Measurements from ENCODE around the gene CCDC136. TPM values are rescaled to one million over a fixed set of nuclear protein-coding genes. Genes with fewer than 3 reads are reported as not detected.

The CCDC136 gene
- total RNA-seq, 1 donor from 2014 or later, result 6.3 TPM

- intact Hi-C loops (cut with DNase I), result no loop called here
- DNase-seq (ENCODE audit: missing footprints) (no peak), ATAC-seq (no peak)
Measured at GRCh38 chr7:128774921-128775320, 16.8 kb upstream of the CCDC136 start.

GRCh38 chr7:128775744-128776474, 15.9 kb upstream of the CCDC136 start, which contains the start of gene OPN1SW:
OPN1SW (minus strand) TSS chr7:128775794; CDS start chr7:128775781, 13 bp downstream.
- ATAC-seq (no peak), DNase-seq (ENCODE audit: missing footprints) (no peak)
- intact Hi-C loops (cut with DNase I), result no loop called here

GRCh38 chr7:128777156-128778123, 14.3 kb upstream of the CCDC136 start:
- ATAC-seq (no peak), DNase-seq (ENCODE audit: missing footprints) (no peak)
- intact Hi-C loops (cut with DNase I), result no loop called here

GRCh38 chr7:128778946-128779345, 12.8 kb upstream of the CCDC136 start:
- no peak for ATAC-seq
- intact Hi-C loops (cut with DNase I), result no loop called here

GRCh38 chr7:128781126-128781525, 10.6 kb upstream of the CCDC136 start:
- intact Hi-C loops (cut with DNase I), result no loop called here
- ATAC-seq, result no peak
- DNase-seq (ENCODE audit: missing footprints), result no peak

More at GRCh38 chr7:128778946-128779345, 12.8 kb upstream of the CCDC136 start:
- no peak for DNase-seq (ENCODE audit: missing footprints)

GRCh38 chr7:128781851-128782250, 9.9 kb upstream of the CCDC136 start:
- intact Hi-C loops (cut with DNase I), result no loop called here
- no peak for ATAC-seq
- no peak for DNase-seq (ENCODE audit: missing footprints)

GRCh38 chr7:128783143-128783861, 8.5 kb upstream of the CCDC136 start:
- DNase-seq (ENCODE audit: missing footprints) (peak; percentile 89), ATAC-seq (peak; percentile 93)
- intact Hi-C loops (cut with DNase I), result no loop called here

- ATAC-seq, result no peak
Measured at GRCh38 chr7:128785738-128786137, 6.0 kb upstream of the CCDC136 start.

GRCh38 chr7:128788446-128789412, 3.0 kb upstream of the CCDC136 start:
- intact Hi-C loops (cut with DNase I), result no loop called here
- no peak for ATAC-seq
- DNase-seq (ENCODE audit: missing footprints), result no peak

More at GRCh38 chr7:128785738-128786137, 6.0 kb upstream of the CCDC136 start:
- DNase-seq (ENCODE audit: missing footprints), result no peak
- intact Hi-C loops (cut with DNase I), result no loop called here

- ATAC-seq (peak; percentile 15), DNase-seq (ENCODE audit: missing footprints) (no peak)
- intact Hi-C loops (cut with DNase I), result loop anchor here (2.0 to 5.0 kb wide), 3 partner anchors 40 to 92 kb away; partner anchors contain the start of genes CALU and FLNC
Measured at GRCh38 chr7:128790315-128791041, 1.3 kb upstream of the CCDC136 start.

- intact Hi-C loops (cut with DNase I), result loop anchor here (2.0 to 5.0 kb wide), 3 partner anchors 39 to 90 kb away; partner anchors contain the start of genes CALU and FLNC
- DNase-seq (ENCODE audit: missing footprints) (no peak), ATAC-seq (no peak)
Measured at GRCh38 chr7:128791972-128792327, 182 bp downstream of the CCDC136 start.

GRCh38 chr7:128792471-128793180, 858 bp downstream of the CCDC136 start:
- intact Hi-C loops (cut with DNase I), result loop anchor here (5.0 kb wide), 2 partner anchors 55 to 90 kb away; partner anchors contain the start of gene CALU
- ATAC-seq, result no peak
- DNase-seq (ENCODE audit: missing footprints), result no peak

GRCh38 chr7:128793181-128793547, 1.4 kb downstream of the CCDC136 start:
- DNase-seq (ENCODE audit: missing footprints) (no peak), ATAC-seq (no peak)
- intact Hi-C loops (cut with DNase I), result loop anchor here (5.0 kb wide), 2 partner anchors 56 to 89 kb away; partner anchors contain the start of gene CALU

- DNase-seq (ENCODE audit: missing footprints) (no peak), ATAC-seq (no peak)
- intact Hi-C loops (cut with DNase I), result loop anchor here (5.0 kb wide), 2 partner anchors 57 to 88 kb away; partner anchors contain the start of gene CALU
Measured at GRCh38 chr7:128794020-128794419, 2.3 kb downstream of the CCDC136 start.

- DNase-seq (ENCODE audit: missing footprints) (no peak), ATAC-seq (no peak)
- intact Hi-C loops (cut with DNase I), result loop anchor here (5.0 kb wide), 2 partner anchors 57 to 88 kb away; partner anchors contain the start of gene CALU
Measured at GRCh38 chr7:128794436-128794835, 2.7 kb downstream of the CCDC136 start.

- DNase-seq (ENCODE audit: missing footprints), result no peak
- intact Hi-C loops (cut with DNase I), result no loop called here
- ATAC-seq, result no peak
Measured at GRCh38 chr7:128795129-128795528, 3.4 kb downstream of the CCDC136 start.
